Measurements from ENCODE around the gene TCF4.

DNA sequence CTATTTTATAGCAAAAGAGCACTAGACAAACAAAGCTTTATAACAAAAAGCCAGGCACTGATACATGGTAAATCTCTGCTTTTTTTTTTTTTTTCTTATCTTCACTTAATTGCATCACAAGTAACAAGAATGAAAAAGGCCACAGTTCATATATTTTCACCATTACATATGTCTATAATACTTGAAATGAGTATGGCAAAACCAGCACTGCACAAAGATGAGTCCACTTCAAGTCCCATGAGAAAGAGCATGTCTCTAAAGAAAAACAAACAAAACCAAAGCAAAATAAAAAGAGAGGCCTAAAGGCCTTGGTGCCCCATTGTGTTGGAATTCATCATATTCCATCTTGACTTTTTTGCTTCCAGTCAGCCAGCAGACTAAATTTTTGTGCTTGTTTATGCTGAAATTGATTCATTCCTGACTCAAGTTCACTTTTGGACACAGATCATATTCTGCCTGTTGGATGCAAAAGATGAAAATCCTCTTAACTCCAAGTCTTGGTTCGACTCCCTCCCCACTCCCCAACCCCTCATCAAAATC is 363.8 kb downstream of the TCF4 start:
- TF ChIP-seq SOX15 (CRISPR knock-in tag; IDR thresholded peaks at IDR 0.05) (no peak), ELF4 (CRISPR knock-in tag; IDR thresholded peaks at IDR 0.05; ENCODE audit: low read depth) (no peak), NFYB (CRISPR knock-in tag; conservative IDR thresholded peaks at IDR 0.05; ENCODE audit: low read depth) (no peak), GABPB1 (CRISPR knock-in tag; IDR thresholded peaks at IDR 0.05) (no peak), TCF7 (CRISPR knock-in tag; IDR thresholded peaks at IDR 0.05; ENCODE audit: low read depth) (no peak), CREB1 (CRISPR knock-in tag; IDR thresholded peaks at IDR 0.05) (no peak), ZNF138 (CRISPR knock-in tag; conservative IDR thresholded peaks at IDR 0.05) (no peak), NR3C1 (CRISPR knock-in tag; conservative IDR thresholded peaks at IDR 0.05; ENCODE audit: low read depth) (no peak)
- TF ChIP-seq, protein P1, sequence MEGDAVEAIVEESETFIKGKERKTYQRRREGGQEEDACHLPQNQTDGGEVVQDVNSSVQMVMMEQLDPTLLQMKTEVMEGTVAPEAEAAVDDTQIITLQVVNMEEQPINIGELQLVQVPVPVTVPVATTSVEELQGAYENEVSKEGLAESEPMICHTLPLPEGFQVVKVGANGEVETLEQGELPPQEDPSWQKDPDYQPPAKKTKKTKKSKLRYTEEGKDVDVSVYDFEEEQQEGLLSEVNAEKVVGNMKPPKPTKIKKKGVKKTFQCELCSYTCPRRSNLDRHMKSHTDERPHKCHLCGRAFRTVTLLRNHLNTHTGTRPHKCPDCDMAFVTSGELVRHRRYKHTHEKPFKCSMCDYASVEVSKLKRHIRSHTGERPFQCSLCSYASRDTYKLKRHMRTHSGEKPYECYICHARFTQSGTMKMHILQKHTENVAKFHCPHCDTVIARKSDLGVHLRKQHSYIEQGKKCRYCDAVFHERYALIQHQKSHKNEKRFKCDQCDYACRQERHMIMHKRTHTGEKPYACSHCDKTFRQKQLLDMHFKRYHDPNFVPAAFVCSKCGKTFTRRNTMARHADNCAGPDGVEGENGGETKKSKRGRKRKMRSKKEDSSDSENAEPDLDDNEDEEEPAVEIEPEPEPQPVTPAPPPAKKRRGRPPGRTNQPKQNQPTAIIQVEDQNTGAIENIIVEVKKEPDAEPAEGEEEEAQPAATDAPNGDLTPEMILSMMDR (IDR thresholded peaks at IDR 0.05): no peak
- TF ChIP-seq, protein P2, sequence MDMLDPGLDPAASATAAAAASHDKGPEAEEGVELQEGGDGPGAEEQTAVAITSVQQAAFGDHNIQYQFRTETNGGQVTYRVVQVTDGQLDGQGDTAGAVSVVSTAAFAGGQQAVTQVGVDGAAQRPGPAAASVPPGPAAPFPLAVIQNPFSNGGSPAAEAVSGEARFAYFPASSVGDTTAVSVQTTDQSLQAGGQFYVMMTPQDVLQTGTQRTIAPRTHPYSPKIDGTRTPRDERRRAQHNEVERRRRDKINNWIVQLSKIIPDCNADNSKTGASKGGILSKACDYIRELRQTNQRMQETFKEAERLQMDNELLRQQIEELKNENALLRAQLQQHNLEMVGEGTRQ (CRISPR knock-in tag; IDR thresholded peaks at IDR 0.05): no peak
- TF ChIP-seq, protein P3, sequence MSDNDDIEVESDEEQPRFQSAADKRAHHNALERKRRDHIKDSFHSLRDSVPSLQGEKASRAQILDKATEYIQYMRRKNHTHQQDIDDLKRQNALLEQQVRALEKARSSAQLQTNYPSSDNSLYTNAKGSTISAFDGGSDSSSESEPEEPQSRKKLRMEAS (CRISPR knock-in tag; IDR thresholded peaks at IDR 0.05): no peak

Data from WTC11 (cell line).